Cardiac muscle cell (in vitro differentiated cells and primary cell): Measurements from ENCODE around the gene CABP2. TPM values are rescaled to one million over a fixed set of nuclear protein-coding genes. Genes with fewer than 3 reads are reported as not detected.
A peak's percentile ranks its signal among the peaks of the same experiment; 100 is the strongest.
"Not testable (repeated sequence)": the region's sequence is repeated elsewhere in the genome, so short reads cannot be mapped to it uniquely, and the experiment has no call there.

ENCODE experiments used
- DNase-seq, 2 donors: peaks; one replicate each; pipeline versions ENCODE4 v3.0.0 to v3.0.0-alpha.2; 2010 to 2017; ENCODE audit warnings: low read depth in 1 of 2, low spot score in 1 of 2
- H3K27ac ChIP-seq: fragments of 200-600 bp; sonication (generic); 2 replicates; pipeline ENCODE4 v1.5.1; 2016
- H3K27me3 ChIP-seq: fragments of 200-600 bp; sonication (generic); 2 replicates; pipeline ENCODE4 v1.6.0; 2016; ENCODE audit warnings: control low read depth
- H3K36me3 ChIP-seq: fragments of 200-600 bp; sonication (generic); 2 replicates; pipeline ENCODE4 v1.5.1; 2016; ENCODE audit warnings: control low read depth
- H3K4me1 ChIP-seq: fragments of 200-600 bp; sonication (generic); 2 replicates; pipeline ENCODE4 v1.8.1; 2017; ENCODE audit warnings: low read depth, mild to moderate bottlenecking, mixed run types
- H3K4me3 ChIP-seq: fragments of 200-600 bp; sonication (generic); 2 replicates; pipeline ENCODE4 v1.5.1; 2016; ENCODE audit warnings: mild to moderate bottlenecking
- H3K9me3 ChIP-seq: fragments of 200-600 bp; sonication (generic); 2 replicates; pipeline ENCODE4 v1.5.1; 2017; ENCODE audit warnings: low read depth, mild to moderate bottlenecking, control low read depth
- polyA plus RNA-seq: library from polyadenylated mRNA; unstranded; fragments of >200 nt; fragmentation: Nextera tagmentation; extraction: Ambion mirVana; gene quantifications from 2 replicates; pipeline ENCODE4 v1.2.1, GENCODE V29; 2016
- total RNA-seq: library from RNA; depleted of rRNA; stranded (reverse); fragments of >200 nt; gene quantifications from 2 replicates; pipeline ENCODE4 v1.2.3, GENCODE V29; 2016
- TF ChIP-seq, protein P1 (sequence below): IDR thresholded peaks from 2 replicates; pipeline ENCODE4 v1.5.1; 2012; ENCODE audit warnings: low read depth, mild to moderate bottlenecking, low read length

CABP2 gene
- total and polyA plus RNA-seq, 2 experiments from 2014 or later, result not detected

GRCh38 chr11:67548555-67549110, 25.4 kb upstream of the CABP2 start:
- H3K9me3 ChIP-seq, result no peaks in the 10 kb centered on the region
- H3K27me3 ChIP-seq, result no peaks in the 10 kb centered on the region
- no peak overlapping the region for H3K4me3 ChIP-seq
- H3K36me3 ChIP-seq, result no peaks in the 10 kb centered on the region
- no peak for DNase-seq
- peaks cover 7% of the 10 kb centered on the region for H3K4me1 ChIP-seq
- TF ChIP-seq, protein P1, sequence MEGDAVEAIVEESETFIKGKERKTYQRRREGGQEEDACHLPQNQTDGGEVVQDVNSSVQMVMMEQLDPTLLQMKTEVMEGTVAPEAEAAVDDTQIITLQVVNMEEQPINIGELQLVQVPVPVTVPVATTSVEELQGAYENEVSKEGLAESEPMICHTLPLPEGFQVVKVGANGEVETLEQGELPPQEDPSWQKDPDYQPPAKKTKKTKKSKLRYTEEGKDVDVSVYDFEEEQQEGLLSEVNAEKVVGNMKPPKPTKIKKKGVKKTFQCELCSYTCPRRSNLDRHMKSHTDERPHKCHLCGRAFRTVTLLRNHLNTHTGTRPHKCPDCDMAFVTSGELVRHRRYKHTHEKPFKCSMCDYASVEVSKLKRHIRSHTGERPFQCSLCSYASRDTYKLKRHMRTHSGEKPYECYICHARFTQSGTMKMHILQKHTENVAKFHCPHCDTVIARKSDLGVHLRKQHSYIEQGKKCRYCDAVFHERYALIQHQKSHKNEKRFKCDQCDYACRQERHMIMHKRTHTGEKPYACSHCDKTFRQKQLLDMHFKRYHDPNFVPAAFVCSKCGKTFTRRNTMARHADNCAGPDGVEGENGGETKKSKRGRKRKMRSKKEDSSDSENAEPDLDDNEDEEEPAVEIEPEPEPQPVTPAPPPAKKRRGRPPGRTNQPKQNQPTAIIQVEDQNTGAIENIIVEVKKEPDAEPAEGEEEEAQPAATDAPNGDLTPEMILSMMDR, result no peak
- no peak overlapping the region for H3K27ac ChIP-seq

DNA sequence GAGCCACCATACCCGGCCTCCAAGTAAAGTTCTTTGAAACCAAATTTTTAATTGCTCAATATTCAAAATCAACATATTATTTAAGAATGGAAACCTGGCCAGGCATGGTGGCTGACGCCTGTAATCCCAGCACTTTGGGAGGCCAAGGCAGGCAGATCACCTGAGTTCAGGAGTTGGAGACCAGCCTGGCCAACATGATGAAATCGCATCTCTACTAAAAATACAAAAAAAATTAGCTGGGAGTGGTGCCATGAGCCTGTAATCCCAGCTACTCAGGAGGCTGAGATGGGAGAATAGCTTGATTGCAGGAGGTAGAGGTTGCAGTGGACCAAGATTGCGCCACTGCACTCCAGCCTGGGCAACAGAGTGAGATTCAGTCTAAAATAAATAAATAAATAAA, 24.9 kb upstream of the CABP2 start:
- not testable (repeated sequence) for H3K27me3 ChIP-seq, H3K9me3 ChIP-seq, H3K4me3 ChIP-seq, H3K27ac ChIP-seq, DNase-seq, H3K36me3 ChIP-seq, H3K4me1 ChIP-seq

DNA sequence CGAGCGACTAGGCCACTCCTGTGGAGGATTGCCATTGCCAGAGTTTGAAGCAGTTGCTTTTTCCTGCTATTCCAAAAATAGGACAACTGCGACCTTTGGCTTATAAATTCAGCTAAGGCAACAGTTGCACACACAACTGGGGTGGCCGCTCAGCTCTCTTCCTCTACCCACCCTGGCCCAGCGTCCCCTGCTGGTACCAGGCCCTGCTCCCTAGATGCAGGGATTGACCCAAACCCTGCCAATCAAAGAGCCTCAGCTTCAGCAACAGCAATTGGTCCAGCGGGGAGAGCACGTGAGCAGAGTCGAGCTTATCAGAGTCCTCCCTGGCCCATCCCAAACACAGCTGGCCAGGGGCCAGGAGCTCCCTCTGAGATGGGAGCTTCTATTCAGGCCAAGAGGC, 22.0 kb upstream of the CABP2 start:
- Histone ChIP-seq H3K27me3 (no peaks in the 10 kb centered on the region), H3K36me3 (no peaks in the 10 kb centered on the region), H3K9me3 (no peaks in the 10 kb centered on the region), H3K4me3 (no peak overlapping the region), H3K4me1 (peaks cover 7% of the 10 kb centered on the region), H3K27ac (peak overlapping the region; percentile 32)
- TF ChIP-seq, protein P1, result no peak
- DNase-seq, result peak; percentile 21 to 79

DNA sequence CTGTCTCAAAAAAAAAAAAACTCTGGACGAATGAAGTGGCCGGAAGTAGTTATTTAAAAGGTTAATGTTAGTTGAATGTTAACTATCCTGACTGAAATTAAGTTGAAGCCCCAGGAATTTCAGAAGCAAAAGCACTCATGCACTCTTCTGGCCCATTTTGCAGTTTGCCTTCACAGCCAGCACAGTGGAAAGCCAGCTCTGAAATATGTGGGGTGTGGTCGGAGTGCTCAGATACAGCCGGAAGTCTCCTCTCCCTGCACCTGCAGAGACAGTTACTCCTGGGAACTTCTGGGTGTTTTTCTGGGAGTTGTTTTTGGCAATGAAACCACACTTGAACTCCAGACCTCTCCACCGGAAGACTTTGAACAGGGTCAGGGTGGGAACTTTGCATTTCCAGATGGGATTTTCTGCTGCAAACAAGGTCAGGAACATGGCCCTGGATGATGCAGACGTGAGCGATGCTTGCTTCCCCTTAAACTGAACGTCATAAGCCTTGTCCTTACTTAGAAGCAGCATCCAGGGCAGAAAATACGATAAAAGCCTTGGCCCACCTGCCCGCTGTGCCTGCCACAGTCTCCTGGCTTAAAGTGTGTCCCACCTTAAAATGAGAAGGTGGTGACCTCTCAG, 21.5 kb upstream of the CABP2 start:
- Histone ChIP-seq H3K4me1 (peaks cover 7% of the 10 kb centered on the region), H3K4me3 (no peak overlapping the region), H3K27ac (peak overlapping the region; percentile 32), H3K9me3 (no peaks in the 10 kb centered on the region), H3K27me3 (no peaks in the 10 kb centered on the region), H3K36me3 (no peaks in the 10 kb centered on the region)
- DNase-seq, result no peak
- TF ChIP-seq, protein P1, result no peak

DNA sequence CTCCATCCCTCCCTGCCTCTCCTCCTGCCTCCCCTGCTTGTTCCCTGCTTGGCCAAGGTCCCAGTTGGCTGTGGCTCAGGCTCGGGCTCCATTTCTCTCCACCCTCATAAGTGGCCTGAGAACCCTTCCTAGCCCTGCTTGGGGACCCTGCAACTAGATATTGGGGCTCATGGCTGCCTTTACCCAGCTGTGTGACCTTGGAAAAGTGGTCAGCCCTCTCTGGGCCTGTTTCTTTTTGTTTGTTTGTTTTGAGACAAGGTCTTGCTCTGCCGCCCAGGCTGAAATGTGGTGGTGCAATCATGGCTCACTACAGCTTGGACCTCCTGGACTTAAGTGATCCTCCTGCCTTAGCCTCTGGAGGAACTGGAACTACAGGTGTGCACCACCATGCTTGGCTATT, 20.3 kb upstream of the CABP2 start:
- no peak overlapping the region for H3K27ac ChIP-seq

DNA sequence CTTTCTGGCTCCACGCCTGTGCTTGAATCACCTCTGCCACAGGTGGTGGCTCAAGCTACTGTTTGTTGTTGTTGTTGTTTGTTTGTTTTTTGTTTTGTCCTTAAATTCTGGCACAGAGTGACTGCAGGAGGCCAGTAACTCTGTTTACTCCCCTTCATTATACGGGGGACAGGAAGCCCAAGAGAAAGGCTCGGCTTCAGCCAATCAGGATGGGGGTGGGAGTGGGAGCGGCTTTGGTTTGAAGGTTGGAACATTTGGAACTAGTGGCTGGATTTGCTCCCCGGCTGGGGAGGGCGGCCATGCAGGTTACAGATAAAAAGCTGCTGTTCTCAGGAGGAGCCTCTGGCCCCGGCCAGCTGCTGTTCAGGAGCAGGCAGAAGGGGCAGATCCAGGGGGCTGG, 19.7 kb upstream of the CABP2 start:
- Histone ChIP-seq H3K27ac (no peak overlapping the region), H3K27me3 (no peaks in the 10 kb centered on the region), H3K36me3 (no peaks in the 10 kb centered on the region), H3K9me3 (no peaks in the 10 kb centered on the region), H3K4me3 (no peak overlapping the region), H3K4me1 (peaks cover 7% of the 10 kb centered on the region)
- DNase-seq, result no peak
- TF ChIP-seq, protein P1, result no peak

More for the DNA sequence above, 20.3 kb upstream of the CABP2 start:
- no peaks in the 10 kb centered on the region for H3K9me3 ChIP-seq
- TF ChIP-seq, protein P1, result no peak
- H3K4me1 ChIP-seq, result peaks cover 7% of the 10 kb centered on the region
- H3K27me3 ChIP-seq, result no peaks in the 10 kb centered on the region
- no peak overlapping the region for H3K4me3 ChIP-seq
- no peak for DNase-seq
- no peaks in the 10 kb centered on the region for H3K36me3 ChIP-seq
